IPS-18c (cell line): Measurements from ENCODE around the gene ADCY7.

Experiments
- H3K4me3 ChIP-seq: 2 replicates; pipeline ENCODE4 v1.7.0; 2013; ENCODE audit warnings: low read depth, mild to moderate bottlenecking, low read length, moderate library complexity; ENCODE audit not compliant: insufficient read depth
- H3K9me3 ChIP-seq: one replicate; pipeline ENCODE4 v1.6.1; 2013; ENCODE audit warnings: mild to moderate bottlenecking, low read length, moderate library complexity; ENCODE audit not compliant: control insufficient read depth, insufficient read depth

Gene ADCY7

GRCh38 chr16:50311891-50312501 lies 45.6 kb downstream of the ADCY7 start:
- no peak overlapping the region for H3K4me3 ChIP-seq
- peaks cover 2% of the 10 kb centered on the region for H3K9me3 ChIP-seq

- peaks cover 2% of the 10 kb centered on the region for H3K9me3 ChIP-seq
- no peak overlapping the region for H3K4me3 ChIP-seq
Measured at GRCh38 chr16:50313596-50314478, 47.5 kb downstream of the ADCY7 start.

GRCh38 chr16:50314665-50315064 lies 48.3 kb downstream of the ADCY7 start:
- Histone ChIP-seq H3K4me3 (no peak overlapping the region), H3K9me3 (peaks cover 2% of the 10 kb centered on the region)

- no peak overlapping the region for H3K4me3 ChIP-seq
- H3K9me3 ChIP-seq: peaks cover 2% of the 10 kb centered on the region
Measured at GRCh38 chr16:50315346-50315997, 49.1 kb downstream of the ADCY7 start.

GRCh38 chr16:50316102-50316847 lies 49.9 kb downstream of the ADCY7 start:
- Histone ChIP-seq H3K9me3 (peaks cover 2% of the 10 kb centered on the region), H3K4me3 (no peak overlapping the region)

- peaks cover under 1% of the 10 kb centered on the region for H3K9me3 ChIP-seq
Measured at GRCh38 chr16:50316848-50317630, 50.7 kb downstream of the ADCY7 start.

GRCh38 chr16:50318796-50319578 lies 52.6 kb downstream of the ADCY7 start:
- H3K4me3 ChIP-seq: no peak overlapping the region
- H3K9me3 ChIP-seq: no peaks in the 10 kb centered on the region

More at GRCh38 chr16:50316848-50317630, 50.7 kb downstream of the ADCY7 start:
- H3K4me3 ChIP-seq: no peak overlapping the region

GRCh38 chr16:50320310-50320709 lies 54.0 kb downstream of the ADCY7 start:
- Histone ChIP-seq H3K4me3 (no peak overlapping the region), H3K9me3 (no peaks in the 10 kb centered on the region)

GRCh38 chr16:50322333-50322732 lies 56.0 kb downstream of the ADCY7 start:
- no peak overlapping the region for H3K4me3 ChIP-seq

GRCh38 chr16:50323335-50324011 lies 57.1 kb downstream of the ADCY7 start:
- Histone ChIP-seq H3K9me3 (no peaks in the 10 kb centered on the region), H3K4me3 (no peak overlapping the region)

More at GRCh38 chr16:50322333-50322732, 56.0 kb downstream of the ADCY7 start:
- no peaks in the 10 kb centered on the region for H3K9me3 ChIP-seq

GRCh38 chr16:50324345-50324744 lies 58.0 kb downstream of the ADCY7 start:
- Histone ChIP-seq H3K4me3 (no peak overlapping the region), H3K9me3 (no peaks in the 10 kb centered on the region)

GRCh38 chr16:50326264-50326663 lies 59.9 kb downstream of the ADCY7 start:
- no peak overlapping the region for H3K4me3 ChIP-seq
- no peaks in the 10 kb centered on the region for H3K9me3 ChIP-seq

GRCh38 chr16:50326835-50327465 lies 60.6 kb downstream of the ADCY7 start:
- Histone ChIP-seq H3K9me3 (no peaks in the 10 kb centered on the region), H3K4me3 (no peak overlapping the region)

- Histone ChIP-seq H3K9me3 (no peaks in the 10 kb centered on the region), H3K4me3 (no peak overlapping the region)
Measured at GRCh38 chr16:50329446-50330189, 63.3 kb downstream of the ADCY7 start.
